Endothelial cell of umbilical vein (primary cell): ENCODE measurements around the gene DSG2. TPM values are rescaled to one million over a fixed set of nuclear protein-coding genes. Genes with fewer than 3 reads are reported as not detected.

Source experiments
- BruUV-seq: library from RNA; stranded (reverse); fragments of 400-500 nt; replicated peaks from 2 replicates; lab custom pipeline; 2021; lab: Mats Ljungman, UMichigan
- CTCF ChIA-PET: fragments of 300-600, 350-600 bp; sonication (Branson Sonifier 250); formaldehyde crosslinking; loops from one replicate; lab custom pipeline; 2021; ENCODE audit warnings: antibody characterized with exemption, inconsistent platforms; lab: Charles Lee
- POLR2A ChIA-PET: fragments of 300-600, 350-600 bp; sonication (Branson Sonifier 250); formaldehyde crosslinking; loops from one replicate; lab custom pipeline; 2021; ENCODE audit warnings: antibody characterized with exemption, inconsistent platforms; lab: Charles Lee
- DNase-seq: peaks from one replicate; pipeline ENCODE4 v3.0.0-alpha.2; 2011; ENCODE audit warnings: low read depth, low spot score
- FAIRE-seq: peaks from 2 replicates; lab custom pipeline; 2011; peaks lifted over from hg19 to GRCh38; lab: Jason Lieb, UNC
- H2AFZ ChIP-seq: 2 replicates; pipeline ENCODE4 v1.6.0; 2012; ENCODE audit warnings: low read depth, low read length, control low read depth, inconsistent platforms
- H3K27ac ChIP-seq: 2 replicates; pipeline ENCODE4 v1.5.1; 2011; ENCODE audit warnings: low read depth, mild to moderate bottlenecking, control low read depth, low read length, moderate library complexity; ENCODE audit not compliant: insufficient read depth
- H3K27me3 ChIP-seq, 2 experiments: 2 replicates each; pipeline versions ENCODE4 v1.6.0 to v1.6.1; 2011; ENCODE audit warnings: low read length in 2 of 2, mixed read lengths in 1 of 2; ENCODE audit not compliant: control insufficient read depth in 2 of 2, insufficient read depth in 2 of 2
- H3K36me3 ChIP-seq, 2 experiments: 2 replicates in 1 of 2; 3 replicates in 1 of 2; pipeline ENCODE4 v1.5.1; 2011; ENCODE audit warnings: low read length in 2 of 2, mild to moderate bottlenecking in 1 of 2, moderate library complexity in 1 of 2; ENCODE audit not compliant: control insufficient read depth in 2 of 2, insufficient read depth in 2 of 2; ENCODE audit errors: extremely low read depth in 1 of 2
- H3K4me1 ChIP-seq: 3 replicates; pipeline ENCODE4 v1.5.1; 2011; ENCODE audit warnings: mild to moderate bottlenecking, low read length; ENCODE audit not compliant: control insufficient read depth, insufficient read depth; ENCODE audit errors: extremely low read depth
- H3K4me2 ChIP-seq: 2 replicates; pipeline ENCODE4 v1.6.1; 2011; ENCODE audit warnings: low read length, control low read depth, mixed read lengths; ENCODE audit not compliant: insufficient read depth
- H3K4me3 ChIP-seq, 3 experiments: fragments of 200-600 bp in 1 of 3; sonication (generic), shearing (Covaris generic) in 1 of 3; replicated peaks in 1 of 3; 2 replicates each; pipeline ENCODE4 v1.5.1; 2011 to 2016; ENCODE audit warnings: control low read depth in 3 of 3, low read length in 3 of 3, mild to moderate bottlenecking in 2 of 3, inconsistent platforms in 1 of 3, low read depth in 1 of 3, moderate library complexity in 1 of 3; ENCODE audit not compliant: insufficient read depth in 1 of 3
- H3K79me2 ChIP-seq: 2 replicates; pipeline ENCODE4 v1.6.0; 2012; ENCODE audit warnings: low read length, inconsistent platforms; ENCODE audit not compliant: control insufficient read depth, insufficient read depth
- H3K9ac ChIP-seq: replicated peaks from 2 replicates; pipeline ENCODE3; 2011; ENCODE audit warnings: low read length, control low read depth; ENCODE audit not compliant: insufficient read depth; ENCODE audit errors: extremely low read depth
- H3K9me1 ChIP-seq: replicated peaks from 3 replicates; pipeline ENCODE4 v1.6.0; 2011; ENCODE audit warnings: mild to moderate bottlenecking, low read length; ENCODE audit not compliant: control insufficient read depth, insufficient read depth; ENCODE audit errors: extremely low read depth
- H3K9me3 ChIP-seq: replicated peaks from 2 replicates; pipeline ENCODE4 v1.5.1; 2012; ENCODE audit warnings: low read length, inconsistent platforms; ENCODE audit not compliant: control insufficient read depth, insufficient read depth
- H4K20me1 ChIP-seq: replicated peaks from 2 replicates; pipeline ENCODE3; 2011; ENCODE audit warnings: mild to moderate bottlenecking, low read length; ENCODE audit not compliant: control insufficient read depth, insufficient read depth; ENCODE audit errors: extremely low read depth
- EZH2 ChIP-seq: IDR thresholded peaks from 2 replicates; pipeline ENCODE4 v1.6.1; 2012; ENCODE audit warnings: borderline replicate concordance, low read depth, mild to moderate bottlenecking, moderate library complexity, low read length, inconsistent platforms; ENCODE audit not compliant: severe bottlenecking
- FOS ChIP-seq: IDR thresholded peaks from 2 replicates; pipeline ENCODE4 v1.6.1; 2011; ENCODE audit warnings: mild to moderate bottlenecking, low read length, moderate library complexity, borderline replicate concordance; ENCODE audit not compliant: insufficient read depth
- GATA2 ChIP-seq: IDR thresholded peaks from 2 replicates; pipeline ENCODE4 v1.7.0; 2011; ENCODE audit warnings: low read depth, mild to moderate bottlenecking, moderate library complexity, mixed read lengths, low read length; ENCODE audit not compliant: insufficient read length, insufficient read depth
- JUN ChIP-seq: IDR thresholded peaks from 2 replicates; pipeline ENCODE4 v1.6.1; 2011; ENCODE audit warnings: borderline replicate concordance, low read depth; ENCODE audit not compliant: insufficient read length, insufficient read depth
- MAX ChIP-seq: IDR thresholded peaks from 2 replicates; pipeline ENCODE4 v1.6.1; 2011; ENCODE audit not compliant: insufficient read depth, insufficient read length
- MYC ChIP-seq: IDR thresholded peaks from one replicate; pipeline ENCODE4 v1.6.1; 2011; ENCODE audit warnings: mild to moderate bottlenecking, low read depth, low read length
- POLR2A ChIP-seq: IDR thresholded peaks from 2 replicates; pipeline ENCODE4 v1.6.1; 2012; ENCODE audit warnings: low read depth, mild to moderate bottlenecking, control low read depth, low read length
- POLR2AphosphoS5 ChIP-seq: IDR thresholded peaks from 2 replicates; pipeline ENCODE4 v1.6.1; 2012; ENCODE audit warnings: low read depth, mild to moderate bottlenecking, control low read depth, low read length, moderate library complexity; ENCODE audit not compliant: insufficient read depth
- dilution Hi-C: fragments of 300-500 bp; cut with MboI; formaldehyde crosslinking; loops from one replicate; pipeline ENCODE4 v1.15.0; 2019; ENCODE audit warnings: low sequenced_read_pairs; ENCODE audit not compliant: extremely low pct_ligation_motif_present
- intact Hi-C: fragments of 100-400 bp; cut with micrococcal nuclease; formaldehyde crosslinking; loops from one replicate; pipeline ENCODE4 v1.10.0; 2022
- polyA plus RNA-seq, 4 experiments: library from polyadenylated mRNA; depleted of rRNA in 3 of 4; stranded (reverse) in 3 of 4; unstranded in 1 of 4; fragments of >200 nt; gene quantifications; 2 replicates each; pipeline versions ENCODE4 v1.2.1 to v1.2.3, GENCODE V29; 2011 to 2012; ENCODE audit warnings: missing spikeins in 1 of 4
- total RNA-seq: library from RNA; stranded (reverse); gene quantifications from 2 replicates; pipeline ENCODE4 v1.2.3, GENCODE V29; 2021
- TF ChIP-seq, protein P1 (sequence below), 2 donors: IDR thresholded peaks; 1 replicate in 1 of 2; 2 replicates in 1 of 2; pipeline ENCODE4 v1.5.1; 2011; ENCODE audit warnings: low read length in 2 of 2, mild to moderate bottlenecking in 2 of 2, moderate library complexity in 2 of 2, control low read depth in 1 of 2, inconsistent platforms in 1 of 2, low read depth in 1 of 2; ENCODE audit not compliant: insufficient read depth in 1 of 2; ENCODE audit errors: extremely low read depth in 1 of 2

DSG2 gene
- total and polyA plus RNA-seq, 2 donors (not counting 3 experiments of a cell fraction or from before 2014, with no cell fraction given) = 0.04 TPM

DNA sequence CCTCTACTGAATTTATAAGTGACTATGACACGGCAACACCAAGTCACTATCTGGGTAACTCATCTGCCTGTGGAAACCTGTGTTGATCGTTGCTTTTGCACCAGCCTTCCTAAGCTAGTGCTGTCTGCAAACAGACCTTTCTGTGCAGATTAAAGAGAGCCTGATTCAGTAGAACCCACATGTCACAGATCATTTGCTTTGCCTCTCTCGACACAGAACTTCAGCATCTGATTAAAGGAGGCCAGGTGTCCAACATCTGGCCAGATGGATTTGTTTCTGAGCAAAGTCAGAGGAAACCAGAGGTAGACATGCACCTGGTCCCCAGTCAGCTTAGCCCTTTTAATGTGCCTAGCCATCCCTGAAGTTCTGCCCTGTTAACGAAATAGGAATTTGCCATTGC is 78.7 kb downstream of the DSG2 start:
- Histone ChIP-seq H3K4me1 (peaks cover 4% of the 10 kb centered on the region), H3K9me3 (no peaks in the 10 kb centered on the region), H3K36me3 (no peaks in the 10 kb centered on the region), H3K79me2 (no peaks in the 10 kb centered on the region), H2AFZ (no peak overlapping the region), H4K20me1 (no peaks in the 10 kb centered on the region), H3K9me1 (no peaks in the 10 kb centered on the region), H3K4me2 (no peak overlapping the region), H3K27ac (no peak overlapping the region), H3K9ac (no peak overlapping the region), H3K4me3 (no peak overlapping the region), H3K27me3 (peaks cover 0 to 2% of the 10 kb centered on the region in 2 experiments)
- no peak for FAIRE-seq
- intact Hi-C loops = no loop called here
- no TSS peak for BruUV-seq
- dilution Hi-C loops = no loop called here
- TF ChIP-seq EZH2 = no peak
- no peak for TF ChIP-seq JUN
- TF ChIP-seq MAX = no peak
- TF ChIP-seq GATA2 = no peak
- TF ChIP-seq POLR2AphosphoS5 = no peak
- no peak for TF ChIP-seq FOS
- no peak for TF ChIP-seq POLR2A
- TF ChIP-seq, protein P1, sequence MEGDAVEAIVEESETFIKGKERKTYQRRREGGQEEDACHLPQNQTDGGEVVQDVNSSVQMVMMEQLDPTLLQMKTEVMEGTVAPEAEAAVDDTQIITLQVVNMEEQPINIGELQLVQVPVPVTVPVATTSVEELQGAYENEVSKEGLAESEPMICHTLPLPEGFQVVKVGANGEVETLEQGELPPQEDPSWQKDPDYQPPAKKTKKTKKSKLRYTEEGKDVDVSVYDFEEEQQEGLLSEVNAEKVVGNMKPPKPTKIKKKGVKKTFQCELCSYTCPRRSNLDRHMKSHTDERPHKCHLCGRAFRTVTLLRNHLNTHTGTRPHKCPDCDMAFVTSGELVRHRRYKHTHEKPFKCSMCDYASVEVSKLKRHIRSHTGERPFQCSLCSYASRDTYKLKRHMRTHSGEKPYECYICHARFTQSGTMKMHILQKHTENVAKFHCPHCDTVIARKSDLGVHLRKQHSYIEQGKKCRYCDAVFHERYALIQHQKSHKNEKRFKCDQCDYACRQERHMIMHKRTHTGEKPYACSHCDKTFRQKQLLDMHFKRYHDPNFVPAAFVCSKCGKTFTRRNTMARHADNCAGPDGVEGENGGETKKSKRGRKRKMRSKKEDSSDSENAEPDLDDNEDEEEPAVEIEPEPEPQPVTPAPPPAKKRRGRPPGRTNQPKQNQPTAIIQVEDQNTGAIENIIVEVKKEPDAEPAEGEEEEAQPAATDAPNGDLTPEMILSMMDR (IDR thresholded peaks at IDR 0.05; ENCODE audit: extremely low read depth in 1 of 2, insufficient read depth in 1 of 2, low read depth in 1 of 2, low read length in 2 of 2) = no peak
- no peak for TF ChIP-seq MYC
- CTCF ChIA-PET = interaction anchor here (1.3 kb wide), 1 partner anchor 146 kb away, joined by 4 read pairs; no protein-coding TSS in a partner anchor
- POLR2A ChIA-PET = no interaction called here
- DNase-seq = no peak
